IPS-20b (cell line): Measurements from ENCODE around the gene SPON1.
"Not testable (repeated sequence)": the region's sequence is repeated elsewhere in the genome, so short reads cannot be mapped to it uniquely, and the experiment has no call there.

ENCODE experiments used
- H3K27ac ChIP-seq: one replicate; pipeline ENCODE4 v1.5.1; 2013; ENCODE audit warnings: low read length
- H3K27me3 ChIP-seq: 2 replicates; pipeline ENCODE4 v1.6.1; 2013; ENCODE audit warnings: mild to moderate bottlenecking, low read length, inconsistent platforms; ENCODE audit not compliant: insufficient read depth
- H3K36me3 ChIP-seq: 2 replicates; pipeline ENCODE4 v1.6.1; 2013; ENCODE audit warnings: low read depth, mild to moderate bottlenecking, inconsistent platforms, low read length, moderate library complexity; ENCODE audit not compliant: insufficient read depth
- H3K4me1 ChIP-seq: 2 replicates; pipeline ENCODE4 v1.6.1; 2013; ENCODE audit warnings: mild to moderate bottlenecking, control low read depth, inconsistent platforms, low read length, moderate library complexity; ENCODE audit not compliant: insufficient read depth
- H3K4me3 ChIP-seq: 2 replicates; pipeline ENCODE4 v1.5.1; 2013; ENCODE audit warnings: mild to moderate bottlenecking, low read length, inconsistent platforms
- H3K9ac ChIP-seq: 2 replicates; pipeline ENCODE4 v1.6.1; 2013; ENCODE audit warnings: low read depth, mild to moderate bottlenecking, inconsistent platforms, low read length, moderate library complexity
- H3K9me3 ChIP-seq: 2 replicates; pipeline ENCODE4 v1.6.1; 2013; ENCODE audit warnings: mild to moderate bottlenecking, low read depth, low read length, inconsistent platforms; ENCODE audit not compliant: insufficient read depth

SPON1 gene

DNA sequence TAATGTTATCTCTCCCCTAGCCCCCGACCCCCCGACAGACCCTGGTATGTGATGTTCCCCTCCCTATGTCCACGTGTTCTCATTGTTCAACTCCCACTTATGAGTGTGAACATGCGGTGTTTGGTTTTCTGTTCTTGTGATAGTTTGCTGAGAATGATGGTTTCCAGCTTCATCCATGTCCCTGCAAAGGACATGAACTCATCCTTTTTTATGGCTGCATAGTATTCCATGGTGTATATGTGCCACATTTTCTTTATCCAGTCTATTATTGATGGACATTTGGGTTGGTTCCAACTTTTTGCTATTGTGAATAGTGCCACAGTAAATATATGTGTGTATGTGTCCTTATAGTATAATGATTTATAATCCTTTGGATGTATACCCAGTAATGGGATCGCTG is 24.2 kb downstream of the SPON1 start:
- not testable (repeated sequence) for H3K9me3 ChIP-seq, H3K4me1 ChIP-seq, H3K27me3 ChIP-seq, H3K36me3 ChIP-seq, H3K9ac ChIP-seq, H3K4me3 ChIP-seq, H3K27ac ChIP-seq

DNA sequence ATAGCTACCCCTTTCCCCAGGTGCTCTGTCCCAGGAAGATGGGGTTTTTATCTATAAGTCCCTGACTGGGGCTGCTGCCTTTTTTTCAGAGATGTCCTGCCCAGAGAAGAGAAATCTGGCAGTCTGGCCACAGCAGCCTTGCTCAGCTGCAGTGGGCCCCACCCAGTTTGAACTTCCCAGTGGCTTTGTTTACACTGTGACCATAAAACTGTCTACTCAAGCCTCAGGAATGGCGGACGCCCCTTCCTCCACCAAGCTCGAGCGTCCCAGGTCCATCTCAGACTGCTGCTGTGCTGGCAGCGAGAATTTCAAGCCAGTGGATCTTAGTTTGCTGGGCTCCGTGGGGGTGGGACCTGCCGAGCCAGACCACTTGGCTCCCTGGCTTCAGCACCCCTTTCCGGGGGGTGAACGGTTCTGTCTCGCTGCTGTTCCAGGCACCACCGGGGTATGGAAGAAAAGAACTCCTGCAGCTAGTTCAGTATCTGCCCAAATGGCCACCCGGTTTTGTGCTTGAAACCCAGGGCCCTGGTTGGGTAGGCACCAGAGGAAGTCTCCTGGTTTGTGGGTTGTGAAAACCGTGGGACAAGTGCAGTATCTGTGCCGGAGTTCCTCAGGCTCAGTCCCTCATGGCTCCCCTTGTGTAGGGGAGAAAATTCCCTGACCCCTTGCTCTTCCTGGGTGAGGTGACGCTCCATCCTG is 29.8 kb downstream of the SPON1 start:
- H3K4me3 ChIP-seq, H3K4me1 ChIP-seq, H3K27me3 ChIP-seq, H3K9ac ChIP-seq, H3K36me3 ChIP-seq, H3K9me3 ChIP-seq, H3K27ac ChIP-seq: not testable (repeated sequence)

DNA sequence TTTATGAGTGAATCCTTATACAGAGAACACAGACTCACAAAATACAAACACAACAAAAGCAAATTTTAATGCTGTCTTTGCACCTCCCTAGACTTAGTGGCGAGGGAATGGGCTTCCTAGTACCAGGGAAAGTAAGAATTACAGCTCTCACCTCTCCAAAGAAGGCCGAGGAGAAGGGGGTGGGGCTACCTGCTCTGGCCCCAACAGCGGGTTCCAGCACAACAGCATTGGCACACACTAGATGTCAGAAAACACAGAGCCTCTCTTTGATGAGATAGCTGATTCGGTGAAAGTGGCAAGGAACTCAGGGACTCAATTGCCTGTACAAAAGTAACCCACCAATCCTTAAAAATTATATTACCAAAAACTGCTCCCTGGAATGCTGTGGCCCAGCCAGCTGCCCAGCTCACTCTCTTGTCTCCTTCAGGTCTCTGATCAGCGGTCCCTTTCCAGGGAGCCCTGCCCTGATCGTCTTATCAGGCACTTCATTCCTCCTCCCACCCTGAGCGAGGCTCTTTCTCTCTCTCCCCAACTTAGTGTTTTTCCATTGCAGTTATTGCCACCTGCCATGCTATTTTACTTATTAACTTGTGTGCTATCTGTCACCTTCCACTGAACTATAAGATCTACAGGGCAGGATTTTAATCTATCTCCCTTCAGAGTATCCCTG is 30.7 kb downstream of the SPON1 start:
- Histone ChIP-seq H3K9ac (no peak overlapping the region), H3K27ac (no peak overlapping the region), H3K9me3 (no peaks in the 10 kb centered on the region), H3K4me1 (no peaks in the 10 kb centered on the region), H3K36me3 (no peaks in the 10 kb centered on the region), H3K27me3 (no peaks in the 10 kb centered on the region), H3K4me3 (no peak overlapping the region)

- Histone ChIP-seq H3K27me3 (no peaks in the 10 kb centered on the region), H3K9ac (no peak overlapping the region), H3K27ac (no peak overlapping the region), H3K4me3 (no peak overlapping the region), H3K36me3 (no peaks in the 10 kb centered on the region), H3K4me1 (no peaks in the 10 kb centered on the region), H3K9me3 (no peaks in the 10 kb centered on the region; the same call in 1 of the 2 replicates)
Observed at GRCh38 chr11:13997881-13998280, 35.4 kb downstream of the SPON1 start.

DNA sequence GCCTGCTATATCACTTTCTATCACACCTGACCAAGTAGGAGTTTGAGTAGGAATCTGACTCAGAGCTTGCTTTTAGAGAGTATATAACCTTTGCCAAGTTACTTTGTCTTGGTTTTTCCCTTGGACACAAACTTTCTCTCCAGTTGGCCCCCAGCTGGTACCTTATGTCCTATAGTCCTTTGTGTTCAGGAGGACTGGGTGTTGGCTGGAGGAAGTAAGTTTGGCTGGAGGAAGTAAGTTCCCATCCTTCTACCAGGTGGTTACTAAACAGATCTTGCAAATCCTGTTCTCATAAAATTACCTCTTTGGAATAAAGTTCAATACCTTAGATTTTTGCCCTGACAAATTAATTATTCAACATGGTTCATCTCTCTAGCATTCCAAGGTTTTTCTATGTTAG is 37.2 kb downstream of the SPON1 start:
- no peak overlapping the region for H3K27ac ChIP-seq
- no peaks in the 10 kb centered on the region; the same call in 1 of the 2 replicates for H3K9me3 ChIP-seq
- H3K36me3 ChIP-seq: no peaks in the 10 kb centered on the region
- no peaks in the 10 kb centered on the region for H3K27me3 ChIP-seq
- H3K4me3 ChIP-seq: no peak overlapping the region
- no peaks in the 10 kb centered on the region for H3K4me1 ChIP-seq
- no peak overlapping the region for H3K9ac ChIP-seq

DNA sequence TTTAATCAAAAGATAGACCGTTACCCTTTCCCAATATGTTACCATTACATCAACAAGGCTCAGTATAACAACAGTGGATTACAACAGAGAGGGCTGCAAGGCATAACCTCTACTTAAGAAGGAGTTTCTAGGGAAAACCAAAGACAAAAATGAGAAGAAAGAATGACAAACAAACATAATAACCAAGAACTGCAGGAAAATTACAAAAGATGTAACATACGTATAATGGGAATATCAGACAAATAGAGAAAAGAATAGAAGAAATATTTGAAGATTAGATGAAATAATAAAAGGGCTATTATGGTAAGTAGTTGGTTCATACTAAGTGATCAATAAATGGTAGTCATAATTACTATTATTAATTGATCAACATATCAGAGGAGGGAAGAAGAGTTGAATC is 39.1 kb downstream of the SPON1 start:
- Histone ChIP-seq H3K9me3 (peaks cover 4% of the 10 kb centered on the region), H3K27me3 (no peaks in the 10 kb centered on the region), H3K36me3 (no peaks in the 10 kb centered on the region), H3K4me1 (no peaks in the 10 kb centered on the region), H3K9ac (no peak overlapping the region), H3K27ac (no peak overlapping the region), H3K4me3 (no peak overlapping the region)

- no peak overlapping the region for H3K4me3 ChIP-seq
- H3K4me1 ChIP-seq: no peaks in the 10 kb centered on the region
- H3K9me3 ChIP-seq: peaks cover 9% of the 10 kb centered on the region
- no peaks in the 10 kb centered on the region for H3K36me3 ChIP-seq
- no peak overlapping the region for H3K9ac ChIP-seq
- H3K27me3 ChIP-seq: no peaks in the 10 kb centered on the region
- no peak overlapping the region for H3K27ac ChIP-seq
Observed at GRCh38 chr11:14007566-14007965, 45.0 kb downstream of the SPON1 start.

- H3K4me1 ChIP-seq: no peaks in the 10 kb centered on the region; the same call in 1 of the 2 replicates
- no peak overlapping the region for H3K9ac ChIP-seq
- H3K4me3 ChIP-seq: no peak overlapping the region
- H3K27me3 ChIP-seq: no peaks in the 10 kb centered on the region
- peaks cover 9% of the 10 kb centered on the region for H3K9me3 ChIP-seq
- H3K36me3 ChIP-seq: no peaks in the 10 kb centered on the region
- no peak overlapping the region for H3K27ac ChIP-seq
Observed at GRCh38 chr11:14010665-14011064, 48.1 kb downstream of the SPON1 start.

DNA sequence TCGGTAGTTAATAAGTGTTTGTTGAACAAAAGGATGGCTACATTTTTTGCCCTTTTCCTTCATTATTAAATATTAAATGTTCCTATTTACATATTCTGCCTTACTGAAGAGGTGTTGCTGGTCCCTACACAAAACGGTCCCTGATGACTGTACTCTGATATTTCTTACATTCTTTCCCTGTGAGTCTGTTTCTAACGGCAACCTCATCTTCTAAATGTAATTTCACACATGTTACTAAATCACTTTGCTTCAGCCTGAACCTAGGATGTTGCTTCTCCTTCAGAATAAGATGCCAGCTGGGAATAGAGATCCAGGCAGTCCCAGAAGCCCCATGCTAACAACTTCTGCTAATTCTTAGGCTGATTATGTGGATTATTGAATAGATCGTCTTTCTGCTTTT is 50.3 kb downstream of the SPON1 start:
- Histone ChIP-seq H3K27me3 (no peaks in the 10 kb centered on the region), H3K4me3 (no peak overlapping the region), H3K36me3 (no peaks in the 10 kb centered on the region), H3K27ac (no peak overlapping the region), H3K9ac (no peak overlapping the region), H3K4me1 (peaks cover 2% of the 10 kb centered on the region; the same call in 1 of the 2 replicates), H3K9me3 (no peaks in the 10 kb centered on the region)

GRCh38 chr11:14015711-14016110 is 53.2 kb downstream of the SPON1 start:
- Histone ChIP-seq H3K36me3 (no peaks in the 10 kb centered on the region), H3K27me3 (no peaks in the 10 kb centered on the region), H3K9me3 (no peaks in the 10 kb centered on the region), H3K4me3 (no peak overlapping the region), H3K9ac (no peak overlapping the region), H3K4me1 (peaks cover 2% of the 10 kb centered on the region; the same call in 1 of the 2 replicates), H3K27ac (no peak overlapping the region)

DNA sequence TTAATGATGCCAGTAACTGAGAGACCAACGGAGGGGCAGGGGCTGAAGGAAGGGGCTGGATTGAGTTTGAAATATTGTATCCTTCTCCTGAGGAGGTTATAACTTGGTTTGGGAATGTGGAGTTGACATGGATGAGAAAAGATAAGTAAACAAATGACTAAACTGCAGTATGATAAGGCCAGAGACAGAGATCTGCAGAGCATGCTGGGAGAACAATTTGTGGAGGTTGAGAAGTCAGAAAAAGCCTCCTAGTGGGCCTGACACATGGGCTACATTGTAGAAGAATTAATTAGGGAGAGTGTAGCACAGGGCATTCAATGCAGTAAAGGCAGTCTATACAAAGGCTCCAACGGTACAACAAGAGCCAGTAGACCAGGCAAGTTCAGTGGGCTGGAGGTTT is 55.9 kb downstream of the SPON1 start:
- Histone ChIP-seq H3K4me1 (peaks cover 7% of the 10 kb centered on the region), H3K36me3 (no peaks in the 10 kb centered on the region), H3K9me3 (no peaks in the 10 kb centered on the region), H3K4me3 (no peak overlapping the region), H3K27ac (no peak overlapping the region), H3K27me3 (peaks cover 7% of the 10 kb centered on the region; the same call in 1 of the 2 replicates), H3K9ac (no peak overlapping the region)

DNA sequence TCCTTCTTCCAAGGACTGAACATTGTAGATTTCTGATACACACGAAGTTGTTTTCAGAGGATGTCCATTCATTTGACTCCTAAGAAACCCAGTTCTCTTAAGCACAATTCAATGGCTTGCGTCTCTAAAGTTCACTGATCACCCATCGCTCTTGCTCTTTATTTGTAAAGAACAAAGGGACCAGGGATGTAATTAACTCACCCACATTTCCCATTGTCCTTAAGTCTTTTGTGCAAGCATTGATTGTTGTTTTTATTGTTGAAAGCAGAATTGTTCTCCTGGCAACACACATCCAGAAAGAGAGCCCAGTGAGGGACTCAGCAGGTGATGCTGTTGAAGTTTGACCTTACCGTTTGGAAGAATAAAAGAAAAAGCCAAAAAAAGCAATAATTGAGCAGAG is 59.2 kb downstream of the SPON1 start:
- Histone ChIP-seq H3K9me3 (no peaks in the 10 kb centered on the region), H3K27ac (no peak overlapping the region), H3K9ac (no peak overlapping the region), H3K4me3 (no peak overlapping the region), H3K36me3 (no peaks in the 10 kb centered on the region), H3K4me1 (peaks cover 4% of the 10 kb centered on the region; the same call in 1 of the 2 replicates), H3K27me3 (peaks cover 7% of the 10 kb centered on the region; the same call in 1 of the 2 replicates)
